HepG2 (cell line): Measurements from ENCODE around the gene TRA2B. TPM values are rescaled to one million over a fixed set of nuclear protein-coding genes. Genes with fewer than 3 reads are reported as not detected.

Experiments used
- AGO2 ChIP-seq: fragments of 200-400 bp; formaldehyde crosslinking; optimal IDR thresholded peaks from 2 replicates; pipeline ENCODE3; 2017; ENCODE audit warnings: mild to moderate bottlenecking, low read depth, low read length, moderate library complexity
- AKAP8 ChIP-seq: sonication (generic); formaldehyde crosslinking; IDR thresholded peaks from 2 replicates; pipeline ENCODE4 v1.5.1; 2020; ENCODE audit warnings: mild to moderate bottlenecking, missing genetic modification reagents
- FLYWCH1 ChIP-seq: sonication (generic); formaldehyde crosslinking; IDR thresholded peaks from 2 replicates; pipeline ENCODE4 v1.8.1; 2023; ENCODE audit warnings: mild to moderate bottlenecking, missing genetic modification reagents
- HIVEP1 ChIP-seq: sonication (generic); formaldehyde crosslinking; IDR thresholded peaks from 2 replicates; pipeline ENCODE4 v1.4.0; 2020; ENCODE audit warnings: mild to moderate bottlenecking, missing genetic modification reagents
- IKZF5 ChIP-seq: IDR thresholded peaks from 2 replicates; pipeline ENCODE4 v1.6.1; 2018; ENCODE audit warnings: missing genetic modification reagents, mild to moderate bottlenecking, missing compliant biosample characterization
- KLF13 ChIP-seq: sonication (generic); formaldehyde crosslinking; IDR thresholded peaks from 2 replicates; pipeline ENCODE4 v1.4.0; 2020; ENCODE audit warnings: mild to moderate bottlenecking, missing genetic modification reagents
- SAP130 ChIP-seq: IDR thresholded peaks from 2 replicates; pipeline ENCODE4 v1.6.1; 2016; ENCODE audit warnings: low read depth
- SPEN ChIP-seq: sonication (generic); formaldehyde crosslinking; IDR thresholded peaks from 2 replicates; pipeline ENCODE4 v1.5.1; 2020; ENCODE audit warnings: low read depth, mild to moderate bottlenecking, missing genetic modification reagents
- THAP7 ChIP-seq: sonication (generic); formaldehyde crosslinking; IDR thresholded peaks from 2 replicates; pipeline ENCODE4 v1.8.1; 2023; ENCODE audit warnings: mild to moderate bottlenecking, missing genetic modification reagents
- TSC22D2 ChIP-seq: sonication (generic); formaldehyde crosslinking; IDR thresholded peaks from 2 replicates; pipeline ENCODE4 v1.5.1; 2020; ENCODE audit warnings: missing genetic modification reagents, mild to moderate bottlenecking, borderline replicate concordance
- WIZ ChIP-seq: sonication (generic); formaldehyde crosslinking; IDR thresholded peaks from 2 replicates; pipeline ENCODE4 v1.5.1; 2020; ENCODE audit warnings: mild to moderate bottlenecking, missing genetic modification reagents
- ZBTB14 ChIP-seq: sonication (generic); formaldehyde crosslinking; IDR thresholded peaks from 2 replicates; pipeline ENCODE4 v1.4.0; 2020; ENCODE audit warnings: missing genetic modification reagents
- ZBTB44 ChIP-seq: sonication (generic); formaldehyde crosslinking; IDR thresholded peaks from 2 replicates; pipeline ENCODE4 v1.4.0; 2020; ENCODE audit warnings: missing genetic modification reagents
- ZNF496 ChIP-seq: sonication (generic); formaldehyde crosslinking; IDR thresholded peaks from 2 replicates; pipeline ENCODE4 v1.8.1; 2023; ENCODE audit warnings: mild to moderate bottlenecking, moderate library complexity, missing genetic modification reagents; ENCODE audit not compliant: insufficient replicate concordance
- ZNF501 ChIP-seq: sonication (generic); formaldehyde crosslinking; IDR thresholded peaks from 2 replicates; pipeline ENCODE4 v1.5.1; 2020; ENCODE audit warnings: mild to moderate bottlenecking, moderate library complexity, missing genetic modification reagents
- ZNF639 ChIP-seq: conservative IDR thresholded peaks from 2 replicates; pipeline ENCODE4 v1.6.1; 2018; ENCODE audit warnings: missing genetic modification reagents
- ZNF652 ChIP-seq: IDR thresholded peaks from 2 replicates; pipeline ENCODE4 v1.6.1; 2016; ENCODE audit warnings: low read depth, borderline replicate concordance
- ZNF670 ChIP-seq: sonication (generic); formaldehyde crosslinking; IDR thresholded peaks from 2 replicates; pipeline ENCODE4 v1.8.0; 2022; ENCODE audit warnings: mild to moderate bottlenecking, missing genetic modification reagents, borderline replicate concordance
- ZNF672 ChIP-seq: sonication (generic); formaldehyde crosslinking; IDR thresholded peaks from 2 replicates; pipeline ENCODE4 v1.8.1; 2022; ENCODE audit warnings: missing genetic modification reagents
- ZNF713 ChIP-seq: sonication (generic); formaldehyde crosslinking; IDR thresholded peaks from 2 replicates; pipeline ENCODE4 v1.4.0; 2020; ENCODE audit warnings: mild to moderate bottlenecking, missing genetic modification reagents
- ZNF761 ChIP-seq: sonication (generic); formaldehyde crosslinking; conservative IDR thresholded peaks from 2 replicates; pipeline ENCODE4 v1.4.0; 2020; ENCODE audit warnings: mild to moderate bottlenecking, missing genetic modification reagents
- ZNF780A ChIP-seq: sonication (generic); formaldehyde crosslinking; IDR thresholded peaks from 2 replicates; pipeline ENCODE4 v1.8.0; 2022; ENCODE audit warnings: mild to moderate bottlenecking, missing genetic modification reagents, moderate library complexity
- ZNF784 ChIP-seq: sonication (generic); formaldehyde crosslinking; IDR thresholded peaks from 2 replicates; pipeline ENCODE4 v1.5.1; 2020; ENCODE audit warnings: missing genetic modification reagents, mild to moderate bottlenecking, borderline replicate concordance
- ZNF790 ChIP-seq: sonication (generic); formaldehyde crosslinking; IDR thresholded peaks from 2 replicates; pipeline ENCODE4 v1.8.0; 2022; ENCODE audit warnings: missing genetic modification reagents, mild to moderate bottlenecking, borderline replicate concordance
- polyA plus RNA-seq, 8 experiments: library from polyadenylated mRNA; depleted of rRNA in 3 of 8; stranded (reverse) in 7 of 8; unstranded in 1 of 8; fragments of >200 nt; fragmentation: Illumina TruSeq in 4 of 8; extraction: Trizol in 4 of 8; gene quantifications; 2 replicates each; pipeline versions ENCODE4 v1.2.1 to v1.2.3, GENCODE V29; 2011 to 2016; ENCODE audit warnings: low read depth in 4 of 8, missing spikeins in 1 of 8, mixed read lengths in 1 of 8; ENCODE audit not compliant: insufficient read depth in 1 of 8
- total RNA-seq, 5 experiments: library from RNA; depleted of rRNA; stranded (reverse); fragments of >200 nt; fragmentation: Illumina TruSeq; extraction: Trizol; gene quantifications; 2 replicates each; pipeline ENCODE4 v1.2.3, GENCODE V29; 2016; ENCODE audit warnings: low read depth in 1 of 5

TRA2B gene
- total and polyA plus RNA-seq, 2 of the 13 experiments (the other 11 are each of a cell fraction or from before 2014, with no cell fraction given): 105 to 241 TPM

- TF ChIP-seq IKZF5 (CRISPR knock-in tag) (no peak), ZNF780A (CRISPR knock-in tag) (no peak), ZNF672 (CRISPR knock-in tag) (no peak), ZNF670 (CRISPR knock-in tag) (no peak), AKAP8 (CRISPR knock-in tag) (no peak), ZNF790 (CRISPR knock-in tag) (no peak), HIVEP1 (CRISPR knock-in tag) (no peak), ZNF639 (CRISPR knock-in tag) (no peak), AGO2 (no peak), ZNF784 (CRISPR knock-in tag) (no peak), ZNF761 (CRISPR knock-in tag) (no peak), SAP130 (CRISPR knock-in tag) (peak; percentile 58), ZNF501 (CRISPR knock-in tag) (no peak; the same call in 1 of the 2 replicates), FLYWCH1 (CRISPR knock-in tag) (no peak), ZNF652 (peak; percentile 31; the same call in 1 of the 2 replicates), THAP7 (CRISPR knock-in tag) (0 out of 2 replicates have a peak, but pooled peaks have one; percentile 65), ZNF496 (no peak), ZBTB44 (CRISPR knock-in tag) (no peak), SPEN (CRISPR knock-in tag) (no peak), KLF13 (CRISPR knock-in tag) (no peak), ZBTB14 (CRISPR knock-in tag) (0 out of 2 replicates have a peak, but pooled peaks have one; percentile 24), ZNF713 (CRISPR knock-in tag) (no peak), WIZ (CRISPR knock-in tag) (no peak), TSC22D2 (CRISPR knock-in tag) (no peak)
These were observed 22.9 kb upstream of the TRA2B start (continued) for GRCh38 chr3:185960522-185961288.
